A549 (cell line): ENCODE results near the gene UMODL1. TPM values are rescaled to one million over a fixed set of nuclear protein-coding genes. Genes with fewer than 3 reads are reported as not detected.

Experiments
- ATAC-seq, 2 experiments: fragments of 200-7000 bp in 1 of 2; fragments of >200 bp in 1 of 2; cut with Nextera tagmentation in 1 of 2; cut with Tn5 transposase in 1 of 2; 3 replicates each; pipeline versions ENCODE4 v1.8.0 to v1.9.1; 2018 to 2020; ENCODE audit warnings: mild to moderate bottlenecking in 1 of 2, moderate library complexity in 1 of 2
- CTCF ChIA-PET: fragments of 300-600 bp; sonication (Branson Sonifier 250); formaldehyde crosslinking; extraction: SDS; loops from one replicate; lab custom pipeline; 2021; ENCODE audit warnings: antibody characterized with exemption, inconsistent platforms; lab: Yijun Ruan, JAX
- POLR2A ChIA-PET: fragments of 350-600 bp; formaldehyde crosslinking; extraction: SDS; loops from one replicate; lab custom pipeline; 2021; ENCODE audit warnings: antibody characterized with exemption, inconsistent platforms; lab: Yijun Ruan, JAX
- DNase-seq, 2 experiments: peaks; one replicate each; pipeline versions ENCODE4 v3.0.0 to v3.0.0-alpha.2; 2011 to 2016; ENCODE audit warnings: low read depth in 1 of 2, low spot score in 1 of 2
- FAIRE-seq: peaks from 2 replicates; lab custom pipeline; 2011; peaks lifted over from hg19 to GRCh38; lab: Jason Lieb, UNC
- H3K27ac ChIP-seq, 2 experiments: fragments of >200 bp; sonication (Bioruptor Twin); formaldehyde crosslinking; 3 replicates each; pipeline ENCODE4 v1.5.1; 2016 to 2017
- H3K4me1 ChIP-seq: fragments of >200 bp; sonication (Bioruptor Twin); formaldehyde crosslinking; 3 replicates; pipeline ENCODE4 v1.6.1; 2016
- H3K4me2 ChIP-seq: fragments of >200 bp; sonication (Bioruptor Twin); formaldehyde crosslinking; 3 replicates; pipeline ENCODE4 v1.6.1; 2016
- H3K4me3 ChIP-seq: fragments of >200 bp; sonication (Bioruptor Twin); formaldehyde crosslinking; 3 replicates; pipeline ENCODE4 v1.5.1; 2016
- H3K9me3 ChIP-seq: fragments of >200 bp; sonication (Bioruptor Twin); formaldehyde crosslinking; 3 replicates; pipeline ENCODE4 v1.6.1; 2016
- CHD4 ChIP-seq: fragments of 200-600 bp; sonication (generic); IDR thresholded peaks from 2 replicates; pipeline ENCODE4 v1.6.1; 2016; ENCODE audit warnings: antibody characterized with exemption, mild to moderate bottlenecking, borderline replicate concordance
- FOXS1 ChIP-seq: fragments of 250-450 bp; sonication (Bioruptor Pico); IDR thresholded peaks from 2 replicates; pipeline ENCODE4 v1.5.0; 2020; ENCODE audit warnings: mild to moderate bottlenecking, moderate library complexity
- GATA3 ChIP-seq: IDR thresholded peaks from 2 replicates; pipeline ENCODE4 v1.6.1; 2012; ENCODE audit warnings: borderline replicate concordance
- HOXB5 ChIP-seq: fragments of 250-450 bp; sonication (Bioruptor Pico); IDR thresholded peaks from 2 replicates; pipeline ENCODE4 v1.5.0; 2020; ENCODE audit warnings: mild to moderate bottlenecking, moderate library complexity
- JUNB ChIP-seq: fragments of >200 bp; sonication (Bioruptor Twin); formaldehyde crosslinking; IDR thresholded peaks from 2 replicates; pipeline ENCODE4 v1.6.1; 2016
- KDM1A ChIP-seq: fragments of 200-600 bp; sonication (generic); IDR thresholded peaks from 2 replicates; pipeline ENCODE4 v1.6.1; 2016; ENCODE audit warnings: low read depth, mild to moderate bottlenecking
- KDM5A ChIP-seq: fragments of 200-600 bp; sonication (generic); IDR thresholded peaks from 2 replicates; pipeline ENCODE4 v1.6.1; 2016; ENCODE audit warnings: antibody characterized with exemption, mild to moderate bottlenecking
- MYC ChIP-seq: IDR thresholded peaks from 2 replicates; pipeline ENCODE4 v1.6.1; 2012; ENCODE audit warnings: mild to moderate bottlenecking, inconsistent platforms, low read length, improper control_type of control experiment, borderline replicate concordance
- NFE2L2 ChIP-seq: fragments of 150-350 bp; conservative IDR thresholded peaks from 2 replicates; pipeline ENCODE4 v1.6.1; 2014; ENCODE audit warnings: low read length
- POLR2A ChIP-seq: IDR thresholded peaks from 2 replicates; pipeline ENCODE4 v1.6.1; 2012; ENCODE audit warnings: mild to moderate bottlenecking, low read length
- POLR2AphosphoS2 ChIP-seq: conservative IDR thresholded peaks from 2 replicates; pipeline ENCODE4 v1.6.1; 2012; ENCODE audit warnings: low read length, improper control_type of control experiment, inconsistent platforms
- RAD21 ChIP-seq, 2 experiments: fragments of >200 bp in 1 of 2; sonication (Bioruptor Twin) in 1 of 2; formaldehyde crosslinking in 1 of 2; IDR thresholded peaks in 1 of 2; conservative IDR thresholded peaks in 1 of 2; 2 replicates in 1 of 2; 3 replicates in 1 of 2; pipeline ENCODE4 v1.6.1; 2012 to 2018; ENCODE audit warnings: inconsistent platforms in 1 of 2
- RARB ChIP-seq: fragments of 250-450 bp; sonication (Bioruptor Pico); IDR thresholded peaks from 2 replicates; pipeline ENCODE4 v1.8.0; 2021; ENCODE audit warnings: mild to moderate bottlenecking, moderate library complexity
- RCOR1 ChIP-seq: fragments of 150-350 bp; IDR thresholded peaks from 2 replicates; pipeline ENCODE4 v1.6.1; 2014; ENCODE audit warnings: antibody characterized with exemption, low read length, low read depth
- RFX5 ChIP-seq: fragments of 450-650 bp; IDR thresholded peaks from 2 replicates; pipeline ENCODE4 v1.7.1; 2014; ENCODE audit warnings: antibody characterized with exemption, mild to moderate bottlenecking, moderate library complexity
- SREBF2 ChIP-seq: fragments of 450-650 bp; IDR thresholded peaks from 2 replicates; pipeline ENCODE4 v1.6.1; 2014; ENCODE audit warnings: mild to moderate bottlenecking, moderate library complexity
- ZFP36 ChIP-seq: fragments of 450-650 bp; IDR thresholded peaks from 2 replicates; pipeline ENCODE4 v1.6.1; 2014; ENCODE audit warnings: borderline replicate concordance; ENCODE audit not compliant: partially characterized antibody
- WGBS: methylation state at CpG from one replicate; pipeline ENCODE4 v1.1.6; 2017; ENCODE audit errors: missing lambda C conversion rate; 5-methylcytosine and 5-hydroxymethylcytosine counted together
- polyA plus RNA-seq, 4 experiments: library from polyadenylated mRNA; depleted of rRNA in 3 of 4; stranded (reverse); fragments of >200 nt; fragmentation: RNase III in 1 of 4; extraction: RNeasy Plus Mini Kit Qiagen cat#74134 plus additional on column Dnase treatment in 1 of 4; gene quantifications; 2 replicates in 3 of 4; 3 replicates in 1 of 4; pipeline ENCODE4 v1.2.3, GENCODE V29; 2011 to 2017
- TF ChIP-seq, protein P1 (sequence below): fragments of 450-650 bp; IDR thresholded peaks from 2 replicates; pipeline ENCODE4 v1.6.1; 2014; ENCODE audit warnings: antibody characterized with exemption
- TF ChIP-seq, protein P2 (sequence below): fragments of >200 bp; sonication (Bioruptor Twin); formaldehyde crosslinking; IDR thresholded peaks from 3 replicates; pipeline ENCODE4 v1.5.1; 2016
- TF ChIP-seq, protein P3 (sequence below): fragments of 150-350 bp; IDR thresholded peaks from 2 replicates; pipeline ENCODE4 v1.6.1; 2014; ENCODE audit warnings: low read depth, mild to moderate bottlenecking, low read length
- TF ChIP-seq, protein P4 (sequence below): IDR thresholded peaks from 2 replicates; pipeline ENCODE4 v1.6.1; 2012
- TF ChIP-seq, protein P5 (sequence below): fragments of 200-600 bp; sonication (generic); IDR thresholded peaks from 2 replicates; pipeline ENCODE4 v1.6.1; 2016; ENCODE audit warnings: antibody characterized with exemption, mild to moderate bottlenecking, moderate library complexity
- TF ChIP-seq, protein P6 (sequence below): IDR thresholded peaks from 2 replicates; pipeline ENCODE4 v1.6.1; 2012
- TF ChIP-seq, protein P7 (sequence below): fragments of >200 bp; sonication (Bioruptor Twin); formaldehyde crosslinking; IDR thresholded peaks from 2 replicates; pipeline ENCODE4 v1.6.1; 2016

UMODL1 gene
- polyA plus RNA-seq, 2 of the 4 experiments (the other 2 are of a cell fraction): not detected

DNA sequence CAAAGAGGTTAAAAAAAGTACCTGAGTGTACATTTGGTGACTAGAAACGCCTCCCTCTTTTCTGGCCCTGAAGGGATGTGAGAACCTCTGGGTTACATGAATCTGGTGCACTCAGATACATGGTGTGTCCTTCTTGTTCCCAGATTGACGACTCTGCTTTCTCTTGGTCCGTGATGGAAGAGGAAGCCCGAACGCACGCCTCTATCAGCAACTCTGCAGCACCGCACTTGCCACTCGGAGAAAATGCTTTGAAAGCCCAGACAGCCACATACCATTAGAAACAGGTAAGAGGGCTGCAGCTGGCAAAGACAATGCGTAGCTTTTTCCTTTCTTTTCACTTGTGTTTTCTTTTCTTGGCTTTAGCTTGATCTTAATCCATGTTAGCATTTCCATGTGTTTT is 39.9 kb upstream of the UMODL1 start (continued):
- TF ChIP-seq, protein P1, sequence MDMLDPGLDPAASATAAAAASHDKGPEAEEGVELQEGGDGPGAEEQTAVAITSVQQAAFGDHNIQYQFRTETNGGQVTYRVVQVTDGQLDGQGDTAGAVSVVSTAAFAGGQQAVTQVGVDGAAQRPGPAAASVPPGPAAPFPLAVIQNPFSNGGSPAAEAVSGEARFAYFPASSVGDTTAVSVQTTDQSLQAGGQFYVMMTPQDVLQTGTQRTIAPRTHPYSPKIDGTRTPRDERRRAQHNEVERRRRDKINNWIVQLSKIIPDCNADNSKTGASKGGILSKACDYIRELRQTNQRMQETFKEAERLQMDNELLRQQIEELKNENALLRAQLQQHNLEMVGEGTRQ: no peak

DNA sequence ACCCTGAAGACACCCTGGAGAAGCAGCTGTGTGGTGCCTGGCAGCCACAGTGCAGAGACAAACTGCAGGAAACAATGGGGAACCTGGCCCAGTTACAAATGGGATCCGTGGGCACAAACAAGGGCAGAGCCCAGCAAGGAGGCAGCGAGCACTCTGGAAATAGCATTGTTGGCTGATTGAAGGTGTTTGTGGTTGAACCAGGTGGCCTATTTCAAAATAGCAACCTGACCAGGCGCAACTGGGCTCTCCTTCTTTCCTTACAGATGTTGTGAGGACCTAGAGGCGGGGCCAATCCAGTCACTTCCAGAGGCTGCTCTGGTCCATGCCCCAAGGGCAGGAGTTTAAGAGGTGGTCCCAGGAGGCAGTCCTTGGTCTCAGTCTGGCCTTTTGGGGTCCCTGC is 39.3 kb upstream of the UMODL1 start:
- Histone ChIP-seq H3K9me3 (no peaks in the 10 kb centered on the region), H3K4me3 (no peak overlapping the region), H3K4me2 (no peak overlapping the region), H3K27ac (no peak overlapping the region), H3K4me1 (no peaks in the 10 kb centered on the region)
- DNase-seq (no peak), FAIRE-seq (no peak), ATAC-seq (no peak)
- POLR2A ChIA-PET: no interaction called here
- CTCF ChIA-PET: interaction anchor here (0.6 to 1.5 kb wide), 4 partner anchors 23 to 621 kb away, joined by 3 to 5 read pairs (median 4); no protein-coding TSS in a partner anchor
- TF ChIP-seq KDM5A (no peak), FOXS1 (CRISPR knock-in tag) (no peak), JUNB (no peak), POLR2AphosphoS2 (no peak), KDM1A (no peak), ZFP36 (no peak), GATA3 (no peak), SREBF2 (no peak), HOXB5 (CRISPR knock-in tag) (no peak)
- TF ChIP-seq, protein P2, sequence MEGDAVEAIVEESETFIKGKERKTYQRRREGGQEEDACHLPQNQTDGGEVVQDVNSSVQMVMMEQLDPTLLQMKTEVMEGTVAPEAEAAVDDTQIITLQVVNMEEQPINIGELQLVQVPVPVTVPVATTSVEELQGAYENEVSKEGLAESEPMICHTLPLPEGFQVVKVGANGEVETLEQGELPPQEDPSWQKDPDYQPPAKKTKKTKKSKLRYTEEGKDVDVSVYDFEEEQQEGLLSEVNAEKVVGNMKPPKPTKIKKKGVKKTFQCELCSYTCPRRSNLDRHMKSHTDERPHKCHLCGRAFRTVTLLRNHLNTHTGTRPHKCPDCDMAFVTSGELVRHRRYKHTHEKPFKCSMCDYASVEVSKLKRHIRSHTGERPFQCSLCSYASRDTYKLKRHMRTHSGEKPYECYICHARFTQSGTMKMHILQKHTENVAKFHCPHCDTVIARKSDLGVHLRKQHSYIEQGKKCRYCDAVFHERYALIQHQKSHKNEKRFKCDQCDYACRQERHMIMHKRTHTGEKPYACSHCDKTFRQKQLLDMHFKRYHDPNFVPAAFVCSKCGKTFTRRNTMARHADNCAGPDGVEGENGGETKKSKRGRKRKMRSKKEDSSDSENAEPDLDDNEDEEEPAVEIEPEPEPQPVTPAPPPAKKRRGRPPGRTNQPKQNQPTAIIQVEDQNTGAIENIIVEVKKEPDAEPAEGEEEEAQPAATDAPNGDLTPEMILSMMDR: no peak
- TF ChIP-seq, protein P3, sequence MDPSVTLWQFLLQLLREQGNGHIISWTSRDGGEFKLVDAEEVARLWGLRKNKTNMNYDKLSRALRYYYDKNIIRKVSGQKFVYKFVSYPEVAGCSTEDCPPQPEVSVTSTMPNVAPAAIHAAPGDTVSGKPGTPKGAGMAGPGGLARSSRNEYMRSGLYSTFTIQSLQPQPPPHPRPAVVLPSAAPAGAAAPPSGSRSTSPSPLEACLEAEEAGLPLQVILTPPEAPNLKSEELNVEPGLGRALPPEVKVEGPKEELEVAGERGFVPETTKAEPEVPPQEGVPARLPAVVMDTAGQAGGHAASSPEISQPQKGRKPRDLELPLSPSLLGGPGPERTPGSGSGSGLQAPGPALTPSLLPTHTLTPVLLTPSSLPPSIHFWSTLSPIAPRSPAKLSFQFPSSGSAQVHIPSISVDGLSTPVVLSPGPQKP: no peak
- TF ChIP-seq, protein P4, sequence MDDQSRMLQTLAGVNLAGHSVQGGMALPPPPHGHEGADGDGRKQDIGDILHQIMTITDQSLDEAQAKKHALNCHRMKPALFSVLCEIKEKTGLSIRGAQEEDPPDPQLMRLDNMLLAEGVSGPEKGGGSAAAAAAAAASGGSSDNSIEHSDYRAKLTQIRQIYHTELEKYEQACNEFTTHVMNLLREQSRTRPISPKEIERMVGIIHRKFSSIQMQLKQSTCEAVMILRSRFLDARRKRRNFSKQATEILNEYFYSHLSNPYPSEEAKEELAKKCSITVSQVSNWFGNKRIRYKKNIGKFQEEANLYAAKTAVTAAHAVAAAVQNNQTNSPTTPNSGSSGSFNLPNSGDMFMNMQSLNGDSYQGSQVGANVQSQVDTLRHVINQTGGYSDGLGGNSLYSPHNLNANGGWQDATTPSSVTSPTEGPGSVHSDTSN: no peak
- TF ChIP-seq, protein P5, sequence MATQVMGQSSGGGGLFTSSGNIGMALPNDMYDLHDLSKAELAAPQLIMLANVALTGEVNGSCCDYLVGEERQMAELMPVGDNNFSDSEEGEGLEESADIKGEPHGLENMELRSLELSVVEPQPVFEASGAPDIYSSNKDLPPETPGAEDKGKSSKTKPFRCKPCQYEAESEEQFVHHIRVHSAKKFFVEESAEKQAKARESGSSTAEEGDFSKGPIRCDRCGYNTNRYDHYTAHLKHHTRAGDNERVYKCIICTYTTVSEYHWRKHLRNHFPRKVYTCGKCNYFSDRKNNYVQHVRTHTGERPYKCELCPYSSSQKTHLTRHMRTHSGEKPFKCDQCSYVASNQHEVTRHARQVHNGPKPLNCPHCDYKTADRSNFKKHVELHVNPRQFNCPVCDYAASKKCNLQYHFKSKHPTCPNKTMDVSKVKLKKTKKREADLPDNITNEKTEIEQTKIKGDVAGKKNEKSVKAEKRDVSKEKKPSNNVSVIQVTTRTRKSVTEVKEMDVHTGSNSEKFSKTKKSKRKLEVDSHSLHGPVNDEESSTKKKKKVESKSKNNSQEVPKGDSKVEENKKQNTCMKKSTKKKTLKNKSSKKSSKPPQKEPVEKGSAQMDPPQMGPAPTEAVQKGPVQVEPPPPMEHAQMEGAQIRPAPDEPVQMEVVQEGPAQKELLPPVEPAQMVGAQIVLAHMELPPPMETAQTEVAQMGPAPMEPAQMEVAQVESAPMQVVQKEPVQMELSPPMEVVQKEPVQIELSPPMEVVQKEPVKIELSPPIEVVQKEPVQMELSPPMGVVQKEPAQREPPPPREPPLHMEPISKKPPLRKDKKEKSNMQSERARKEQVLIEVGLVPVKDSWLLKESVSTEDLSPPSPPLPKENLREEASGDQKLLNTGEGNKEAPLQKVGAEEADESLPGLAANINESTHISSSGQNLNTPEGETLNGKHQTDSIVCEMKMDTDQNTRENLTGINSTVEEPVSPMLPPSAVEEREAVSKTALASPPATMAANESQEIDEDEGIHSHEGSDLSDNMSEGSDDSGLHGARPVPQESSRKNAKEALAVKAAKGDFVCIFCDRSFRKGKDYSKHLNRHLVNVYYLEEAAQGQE: no peak
- WGBS: 75% methylated on average over 3 of the region's 4 CpGs

DNA sequence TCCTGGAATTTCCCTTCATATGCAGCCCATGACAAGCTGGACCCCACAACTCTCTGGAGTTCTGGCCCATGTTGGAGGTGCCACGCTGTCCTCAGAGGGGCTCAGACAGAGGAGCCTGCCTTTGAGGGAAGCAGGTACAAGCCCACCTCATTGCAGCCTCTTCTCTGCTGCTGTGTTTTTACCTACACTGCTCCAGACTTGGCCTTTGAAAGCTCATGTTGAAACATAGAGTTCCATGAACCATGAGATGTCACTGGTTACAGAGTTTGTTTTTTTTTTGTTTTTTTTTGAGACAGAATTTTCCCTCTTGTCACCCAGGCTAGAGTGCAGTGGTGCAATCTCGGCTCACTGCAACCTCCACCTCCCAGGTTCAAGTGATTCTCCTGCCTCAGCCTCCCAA is 38.9 kb upstream of the UMODL1 start:
- H3K4me3 ChIP-seq: no peak overlapping the region
- TF ChIP-seq RARB (CRISPR knock-in tag) (no peak), RFX5 (no peak), POLR2AphosphoS2 (no peak), RAD21 (conservative IDR thresholded peaks at IDR 0.05 in 1 of 2, IDR thresholded peaks at IDR 0.05 in 1 of 2) (no peak), CHD4 (no peak), RCOR1 (no peak), POLR2A (no peak), NFE2L2 (no peak), MYC (no peak)
- TF ChIP-seq, protein P4: no peak
- TF ChIP-seq, protein P6, sequence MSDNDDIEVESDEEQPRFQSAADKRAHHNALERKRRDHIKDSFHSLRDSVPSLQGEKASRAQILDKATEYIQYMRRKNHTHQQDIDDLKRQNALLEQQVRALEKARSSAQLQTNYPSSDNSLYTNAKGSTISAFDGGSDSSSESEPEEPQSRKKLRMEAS: no peak
- TF ChIP-seq, protein P7, sequence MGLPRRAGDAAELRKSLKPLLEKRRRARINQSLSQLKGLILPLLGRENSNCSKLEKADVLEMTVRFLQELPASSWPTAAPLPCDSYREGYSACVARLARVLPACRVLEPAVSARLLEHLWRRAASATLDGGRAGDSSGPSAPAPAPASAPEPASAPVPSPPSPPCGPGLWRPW: no peak
- no peak overlapping the region for H3K4me2 ChIP-seq
- ATAC-seq: no peak
- ChIA-PET POLR2A (no interaction called here), CTCF (interaction anchor here (0.6 to 1.2 kb wide), 3 partner anchors 91 to 621 kb away, joined by 3 to 5 read pairs (median 3); no protein-coding TSS in a partner anchor)
- no peak overlapping the region for H3K27ac ChIP-seq
- H3K9me3 ChIP-seq: no peaks in the 10 kb centered on the region
- no peak for FAIRE-seq
- no peaks in the 10 kb centered on the region for H3K4me1 ChIP-seq
- WGBS: 15% methylated on average over 2 of the region's 2 CpGs
- no peak for DNase-seq
